Smooth muscle cell (in vitro differentiated cells): ENCODE measurements around the gene TBC1D4. TPM values are rescaled to one million over a fixed set of nuclear protein-coding genes. Genes with fewer than 3 reads are reported as not detected.

ENCODE experiments used
- DNase-seq: peaks from one replicate; lab custom pipeline; 2025; ENCODE audit not compliant: unreplicated experiment; lab: John Stamatoyannopoulos, UW
- H2AFZ ChIP-seq: fragments of 200-600 bp; sonication (generic); 2 replicates; pipeline ENCODE4 v1.6.0; 2016; ENCODE audit warnings: antibody characterized with exemption, low read depth, mild to moderate bottlenecking
- H3F3A ChIP-seq: fragments of 200-600 bp; sonication (generic); 2 replicates; pipeline ENCODE4 v1.6.0; 2017; ENCODE audit warnings: antibody characterized with exemption, low read depth
- H3K27ac ChIP-seq: fragments of 200-600 bp; sonication (generic); 2 replicates; pipeline ENCODE4 v1.5.1; 2016; ENCODE audit warnings: low read depth, mild to moderate bottlenecking
- H3K27me3 ChIP-seq: fragments of 200-600 bp; sonication (generic); 2 replicates; pipeline ENCODE4 v1.6.1; 2016; ENCODE audit warnings: low read depth, mild to moderate bottlenecking
- H3K36me3 ChIP-seq: fragments of 200-600 bp; sonication (generic); 2 replicates; pipeline ENCODE4 v1.5.1; 2016; ENCODE audit warnings: low read depth
- H3K4me1 ChIP-seq: fragments of 200-600 bp; sonication (generic); 2 replicates; pipeline ENCODE4 v1.5.1; 2016; ENCODE audit warnings: low read depth
- H3K4me2 ChIP-seq: fragments of 200-600 bp; sonication (generic); 2 replicates; pipeline ENCODE4 v1.6.0; 2016; ENCODE audit warnings: mild to moderate bottlenecking
- H3K4me3 ChIP-seq: fragments of 200-600 bp; sonication (generic); 2 replicates; pipeline ENCODE4 v1.5.1; 2016; ENCODE audit warnings: mild to moderate bottlenecking
- H3K79me2 ChIP-seq: fragments of 200-600 bp; sonication (generic); 2 replicates; pipeline ENCODE4 v1.6.0; 2016; ENCODE audit warnings: low read depth, mild to moderate bottlenecking
- H3K9ac ChIP-seq: fragments of 200-600 bp; sonication (generic); 2 replicates; pipeline ENCODE4 v1.6.0; 2016; ENCODE audit warnings: low read depth
- H3K9me3 ChIP-seq: fragments of 200-600 bp; sonication (generic); replicated peaks from 2 replicates; pipeline ENCODE4 v1.5.1; 2016; ENCODE audit warnings: low read depth
- H4K20me1 ChIP-seq: fragments of 200-600 bp; sonication (generic); 2 replicates; pipeline ENCODE4 v1.6.0; 2016; ENCODE audit warnings: low read depth
- CTCF ChIP-seq: fragments of 200-600 bp; sonication (generic); IDR thresholded peaks from 2 replicates; pipeline ENCODE4 v1.5.1; 2017; ENCODE audit warnings: borderline replicate concordance, mild to moderate bottlenecking, antibody characterized with exemption; ENCODE audit not compliant: insufficient read depth, poor library complexity, severe bottlenecking
- WGBS: methylation state at CpG from one replicate; pipeline ENCODE4 v1.1.7; 2016; ENCODE audit warnings: low lambda C conversion rate; 5-methylcytosine and 5-hydroxymethylcytosine counted together
- polyA plus RNA-seq: library from polyadenylated mRNA; unstranded; fragments of >200 nt; fragmentation: Nextera tagmentation; extraction: Ambion mirVana; gene quantifications from 2 replicates; pipeline ENCODE4 v1.2.1, GENCODE V29; 2016
- total RNA-seq: library from RNA; depleted of rRNA; stranded (reverse); fragments of >200 nt; gene quantifications from 2 replicates; pipeline ENCODE4 v1.2.3, GENCODE V29; 2014

Gene TBC1D4
- total and polyA plus RNA-seq, 2 experiments from 2014 or later: 7.7 to 21.9 TPM

- Histone ChIP-seq H3K79me2 (no peaks in the 10 kb centered on the region), H2AFZ (no peak overlapping the region), H3K36me3 (no peaks in the 10 kb centered on the region), H3K27ac (no peak overlapping the region), H3K4me2 (no peak overlapping the region), H3K4me1 (no peaks in the 10 kb centered on the region), H3K9me3 (no peaks in the 10 kb centered on the region), H3K27me3 (no peaks in the 10 kb centered on the region), H3F3A (no peaks in the 10 kb centered on the region), H3K4me3 (no peak overlapping the region), H3K9ac (no peak overlapping the region), H4K20me1 (peaks cover 10% of the 10 kb centered on the region)
- whole genome bisulfite sequencing: 70% methylated on average over 6 of the region's 6 CpGs
- TF ChIP-seq CTCF: no peak
- no peak for DNase-seq
Measured at GRCh38 chr13:75416327-75417011, 65.5 kb downstream of the TBC1D4 start.

DNA sequence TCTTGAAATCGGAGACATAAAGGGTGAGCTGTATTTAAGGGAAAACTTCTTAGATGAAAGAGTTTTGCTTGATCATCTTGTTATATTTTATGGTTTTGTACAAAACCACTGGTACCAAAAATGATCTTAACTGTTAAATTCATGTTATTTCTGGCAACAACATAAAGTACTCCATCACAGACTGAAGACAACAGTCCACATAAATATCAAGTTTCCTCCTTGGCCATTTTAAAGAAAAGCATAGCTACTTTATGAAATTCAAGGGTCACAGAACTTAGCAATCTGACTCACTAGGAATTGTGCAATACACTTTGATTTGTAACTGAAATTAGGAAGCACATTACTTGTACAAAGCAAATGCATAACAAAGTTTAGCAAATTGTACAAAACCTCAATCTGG is 66.3 kb downstream of the TBC1D4 start:
- DNase-seq: no peak
- Histone ChIP-seq H3K79me2 (no peaks in the 10 kb centered on the region), H3F3A (no peaks in the 10 kb centered on the region), H3K27me3 (no peaks in the 10 kb centered on the region), H4K20me1 (peaks cover 10% of the 10 kb centered on the region), H3K9me3 (no peaks in the 10 kb centered on the region), H2AFZ (no peak overlapping the region), H3K27ac (peak overlapping the region; percentile 17), H3K36me3 (no peaks in the 10 kb centered on the region), H3K4me1 (no peaks in the 10 kb centered on the region), H3K9ac (no peak overlapping the region), H3K4me3 (no peak overlapping the region), H3K4me2 (no peak overlapping the region)
- TF ChIP-seq CTCF: no peak
- 76% methylated on average over 1 of the region's 1 CpG for WGBS

DNA sequence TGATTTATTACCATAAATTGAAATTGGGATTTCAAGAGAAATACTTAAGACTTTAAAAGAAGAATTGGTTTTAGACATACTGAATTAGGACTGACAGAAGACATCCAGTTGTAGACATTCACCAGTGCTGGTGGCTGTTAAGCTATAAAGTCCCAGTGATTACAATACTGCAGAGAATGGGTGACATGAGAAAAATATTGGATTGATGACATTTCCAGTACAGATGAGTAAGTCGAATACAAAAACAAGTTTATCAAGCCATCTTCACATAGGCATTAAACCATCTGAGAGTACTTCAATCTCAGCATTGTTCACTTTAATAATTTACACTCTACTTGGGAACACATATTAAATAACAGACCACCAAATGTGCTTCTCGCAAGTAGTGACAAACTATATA is 66.8 kb downstream of the TBC1D4 start:
- DNase-seq: no peak
- Histone ChIP-seq H3K79me2 (no peaks in the 10 kb centered on the region), H3K9me3 (no peaks in the 10 kb centered on the region), H3K4me2 (no peak overlapping the region), H3K27ac (peak overlapping the region; percentile 17), H3K9ac (no peak overlapping the region), H3K27me3 (no peaks in the 10 kb centered on the region), H3F3A (no peaks in the 10 kb centered on the region), H3K36me3 (no peaks in the 10 kb centered on the region), H3K4me1 (no peaks in the 10 kb centered on the region), H2AFZ (no peak overlapping the region), H4K20me1 (peaks cover 12% of the 10 kb centered on the region), H3K4me3 (no peak overlapping the region)
- TF ChIP-seq CTCF: no peak
- 75% methylated on average over 2 of the region's 2 CpGs for WGBS
